GM23248 (cell line): Measurements from ENCODE around the gene CSNK2A3.

Experiments
- EZH2 ChIP-seq: fragments of 200-600 bp; sonication (generic); IDR thresholded peaks from 2 replicates; pipeline ENCODE4 v1.6.1; 2018; ENCODE audit warnings: antibody characterized with exemption, mild to moderate bottlenecking; ENCODE audit not compliant: insufficient read depth, poor library complexity, severe bottlenecking
- EZH2phosphoT487 ChIP-seq: fragments of 200-600 bp; sonication (generic); IDR thresholded peaks from 2 replicates; pipeline ENCODE4 v1.6.1; 2018; ENCODE audit warnings: antibody characterized with exemption, moderate library complexity, mild to moderate bottlenecking, low read depth; ENCODE audit not compliant: insufficient read depth

- no peak for TF ChIP-seq EZH2phosphoT487
- no peak for TF ChIP-seq EZH2
Observed at GRCh38 chr11:11318961-11319360, 34.1 kb downstream of the CSNK2A3 start.
